H9 (cell line): Measurements from ENCODE around the gene STIMATE. TPM values are rescaled to one million over a fixed set of nuclear protein-coding genes. Genes with fewer than 3 reads are reported as not detected.
A peak's percentile ranks its signal among the peaks of the same experiment; 100 is the strongest.

Source experiments
- DNase-seq: peaks from one replicate; pipeline ENCODE4 v3.0.0-alpha.2; 2017
- H2AFZ ChIP-seq: one replicate; pipeline ENCODE4 v1.6.1; 2013; ENCODE audit warnings: mild to moderate bottlenecking, low read length, control low read depth, moderate library complexity
- H2AK5ac ChIP-seq: 2 replicates; pipeline ENCODE4 v1.6.1; 2013; ENCODE audit warnings: low read length, control low read depth, mixed read lengths; ENCODE audit not compliant: insufficient read length
- H2BK120ac ChIP-seq: one replicate; pipeline ENCODE4 v1.6.1; 2013; ENCODE audit warnings: low read depth, mild to moderate bottlenecking, low read length, control low read depth, inconsistent platforms; ENCODE audit not compliant: poor library complexity, severe bottlenecking
- H2BK12ac ChIP-seq: 2 replicates; pipeline ENCODE4 v1.6.1; 2013; ENCODE audit warnings: low read length, control low read depth, mixed read lengths, low read depth; ENCODE audit not compliant: insufficient read length
- H2BK15ac ChIP-seq: 2 replicates; pipeline ENCODE4 v1.6.1; 2013; ENCODE audit warnings: low read depth, low read length, control low read depth
- H2BK20ac ChIP-seq: one replicate; pipeline ENCODE4 v1.6.1; 2013; ENCODE audit warnings: low read depth, mild to moderate bottlenecking, low read length, control low read depth, inconsistent platforms; ENCODE audit not compliant: poor library complexity, severe bottlenecking
- H2BK5ac ChIP-seq: 2 replicates; pipeline ENCODE4 v1.6.1; 2013; ENCODE audit warnings: low read length, control low read depth, mixed read lengths; ENCODE audit not compliant: insufficient read length
- H3K14ac ChIP-seq: 2 replicates; pipeline ENCODE4 v1.6.1; 2013; ENCODE audit warnings: low read length, control low read depth; ENCODE audit not compliant: insufficient read depth
- H3K18ac ChIP-seq: 2 replicates; pipeline ENCODE4 v1.6.1; 2013; ENCODE audit warnings: low read depth, mild to moderate bottlenecking, mixed read lengths, low read length, control low read depth; ENCODE audit not compliant: insufficient read length
- H3K23ac ChIP-seq: 2 replicates; pipeline ENCODE4 v1.6.1; 2013; ENCODE audit warnings: low read length, control low read depth, mixed read lengths, low read depth; ENCODE audit not compliant: insufficient read length
- H3K23me2 ChIP-seq: 2 replicates; pipeline ENCODE4 v1.6.1; 2013; ENCODE audit warnings: low read depth, mild to moderate bottlenecking, mixed read lengths, low read length, control low read depth; ENCODE audit not compliant: insufficient read length, poor library complexity, severe bottlenecking
- H3K27ac ChIP-seq: 2 replicates; pipeline ENCODE4 v1.5.1; 2013; ENCODE audit warnings: low read length, control low read depth, mixed read lengths, low read depth; ENCODE audit not compliant: insufficient read length
- H3K27me3 ChIP-seq: 2 replicates; pipeline ENCODE4 v1.6.1; 2013; ENCODE audit warnings: low read length, control low read depth, inconsistent platforms; ENCODE audit not compliant: insufficient read depth
- H3K4ac ChIP-seq: 2 replicates; pipeline ENCODE4 v1.6.1; 2013; ENCODE audit warnings: low read depth, mild to moderate bottlenecking, control low read depth, inconsistent platforms, low read length, moderate library complexity
- H3K4me1 ChIP-seq: 2 replicates; pipeline ENCODE4 v1.6.1; 2013; ENCODE audit warnings: low read length, control low read depth, inconsistent platforms; ENCODE audit not compliant: insufficient read depth
- H3K4me2 ChIP-seq: 2 replicates; pipeline ENCODE4 v1.6.1; 2013; ENCODE audit warnings: low read length, control low read depth, mixed read lengths; ENCODE audit not compliant: insufficient read length, insufficient read depth
- H3K56ac ChIP-seq: 2 replicates; pipeline ENCODE4 v1.6.1; 2013; ENCODE audit warnings: low read depth, mild to moderate bottlenecking, mixed read lengths, low read length, control low read depth; ENCODE audit not compliant: insufficient read length
- H3K79me1 ChIP-seq: 2 replicates; pipeline ENCODE4 v1.6.1; 2013; ENCODE audit warnings: low read depth, mild to moderate bottlenecking, moderate library complexity, low read length, control low read depth, inconsistent platforms; ENCODE audit not compliant: insufficient read depth, poor library complexity, severe bottlenecking
- H3K79me2 ChIP-seq: 2 replicates; pipeline ENCODE4 v1.6.1; 2013; ENCODE audit warnings: low read length, control low read depth, inconsistent platforms; ENCODE audit not compliant: insufficient read depth
- H3K9ac ChIP-seq: 2 replicates; pipeline ENCODE4 v1.6.1; 2013; ENCODE audit warnings: low read length, control low read depth, mixed read lengths; ENCODE audit not compliant: insufficient read length; ENCODE audit errors: extremely low read depth
- H3K9me3 ChIP-seq: one replicate; pipeline ENCODE4 v1.6.1; 2013; ENCODE audit warnings: low read depth, low read length, inconsistent platforms; ENCODE audit not compliant: control insufficient read depth
- H3T11ph ChIP-seq: one replicate; pipeline ENCODE4 v1.6.1; 2013; ENCODE audit warnings: mild to moderate bottlenecking, low read length, control low read depth, inconsistent platforms
- H4K20me1 ChIP-seq: one replicate; pipeline ENCODE4 v1.6.1; 2013; ENCODE audit not compliant: control insufficient read depth, insufficient read length, insufficient read depth
- H4K5ac ChIP-seq: 2 replicates; pipeline ENCODE4 v1.6.1; 2013; ENCODE audit warnings: low read depth, mild to moderate bottlenecking, mixed read lengths, low read length, control low read depth; ENCODE audit not compliant: insufficient read length
- H4K8ac ChIP-seq: replicated peaks from 2 replicates; pipeline ENCODE4 v1.6.1; 2013; ENCODE audit warnings: low read length, control low read depth, mixed read lengths, low read depth; ENCODE audit not compliant: insufficient read length
- H4K91ac ChIP-seq: 2 replicates; pipeline ENCODE4 v1.6.1; 2013; ENCODE audit warnings: low read depth, mild to moderate bottlenecking, moderate library complexity, mixed read lengths, low read length, control low read depth; ENCODE audit not compliant: insufficient read length
- H3K27ac Mint-ChIP-seq, 3 experiments: 2 replicates in 2 of 3; 3 replicates in 1 of 3; pipeline ENCODE4 v1.8.0; 2020 to 2021; ENCODE audit warnings: mixed read lengths in 3 of 3, mild to moderate bottlenecking in 1 of 3, moderate library complexity in 1 of 3
- H3K27me3 Mint-ChIP-seq: 2 replicates; pipeline ENCODE4 v1.8.0; 2021; ENCODE audit warnings: low read depth, mild to moderate bottlenecking, moderate library complexity, mixed read lengths
- H3K36me3 Mint-ChIP-seq, 3 experiments: 2 replicates in 2 of 3; 3 replicates in 1 of 3; pipeline ENCODE4 v1.8.0; 2020 to 2021; ENCODE audit warnings: low read depth in 3 of 3, mixed read lengths in 3 of 3; ENCODE audit not compliant: insufficient read depth in 1 of 3
- H3K4me1 Mint-ChIP-seq, 2 experiments: 2 replicates each; pipeline ENCODE4 v1.8.0; 2020; ENCODE audit warnings: mixed read lengths in 2 of 2
- H3K4me3 Mint-ChIP-seq, 2 experiments: 2 replicates in 1 of 2; 3 replicates in 1 of 2; pipeline ENCODE4 v1.8.0; 2020 to 2021; ENCODE audit warnings: mild to moderate bottlenecking in 2 of 2, mixed read lengths in 2 of 2, moderate library complexity in 1 of 2
- H3K9me3 Mint-ChIP-seq, 2 experiments: 2 replicates in 1 of 2; 3 replicates in 1 of 2; pipeline ENCODE4 v1.8.0; 2020; ENCODE audit warnings: mild to moderate bottlenecking in 2 of 2, mixed read lengths in 2 of 2, moderate library complexity in 1 of 2
- CTCF ChIP-seq: fragments of 200-600 bp; sonication (generic); conservative IDR thresholded peaks from 3 replicates; pipeline ENCODE4 v1.8.0; 2021; ENCODE audit warnings: antibody characterized with exemption, mild to moderate bottlenecking
- WGBS: extraction: QIAGEN DNeasy Blood & Tissue Kit; methylation state at CpG from one replicate; pipeline ENCODE4 v1.1.7; 2013; ENCODE audit warnings: missing lambda C conversion rate, low lambda C conversion rate, mixed read lengths; ENCODE audit not compliant: insufficient read length; ENCODE audit errors: extremely low coverage; 5-methylcytosine and 5-hydroxymethylcytosine counted together
- long read RNA-seq: library from polyadenylated mRNA; unstranded; transcript quantifications from one replicate; pipeline ENCODE4 v2.0.0, GENCODE V29; 2020
- total RNA-seq: library from RNA; stranded (reverse); gene quantifications from 2 replicates; pipeline ENCODE4 v1.2.1, GENCODE V29; 2021

STIMATE gene
- total RNA-seq: 23.8 and 25.6 TPM in 2 replicates
- long read RNA-seq, full-length matches to known transcripts: 2 of 17 reads
- long read RNA-seq, partial matches to known transcripts: 1 of 17 reads
- long read RNA-seq, other reads (novel, unspliced or antisense): 14 of 17 reads

GRCh38 chr3:52897130-52898122, at the start of gene STIMATE:
Gene STIMATE, minus strand, starts transcription at chr3:52897548. Its CDS starts 98 bp downstream, at chr3:52897450.
- no peaks in the 10 kb centered on the region for H3K9me3 Mint-ChIP-seq
- no peak within 1 kb of the TSS for H3K23ac ChIP-seq
- H3K27ac ChIP-seq: no peak within 1 kb of the TSS
- H3K9ac ChIP-seq: peak within 1 kb of the TSS; percentile 46
- peak within 1 kb of the TSS; percentile 6 for H2AFZ ChIP-seq
- no peak within 1 kb of the TSS for H2BK20ac ChIP-seq
- no peak within 1 kb of the TSS for H2BK15ac ChIP-seq
- H3T11ph ChIP-seq: no peak within 1 kb of the TSS
- peak within 1 kb of the TSS; percentile 87 for H3K4me2 ChIP-seq
- H3K4ac ChIP-seq: no peak within 1 kb of the TSS
- H3K27me3 ChIP-seq: no peaks in the 10 kb centered on the region
- no peaks in the 10 kb centered on the region for H4K20me1 ChIP-seq
- H4K8ac ChIP-seq: no peak within 1 kb of the TSS
- DNase-seq: peak; percentile 92
- no peak within 1 kb of the TSS for H2BK120ac ChIP-seq
- no peak for TF ChIP-seq CTCF
- H3K4me1 ChIP-seq: no peaks in the 10 kb centered on the region; the same call in none of the 2 replicates
- no peak within 1 kb of the TSS for H3K14ac ChIP-seq
- H2BK5ac ChIP-seq: no peak within 1 kb of the TSS
- H3K56ac ChIP-seq: no peak within 1 kb of the TSS
- H3K27ac Mint-ChIP-seq: peak within 1 kb of the TSS; percentile 78 to 89 (median 88); a peak in 6 of 7 replicates
- H3K79me2 ChIP-seq: peaks cover 3% of the 10 kb centered on the region; the same call in 1 of the 2 replicates
- H4K91ac ChIP-seq: no peak within 1 kb of the TSS
- peaks cover 15 to 18% of the 10 kb centered on the region in 2 experiments for H3K4me1 Mint-ChIP-seq
- peaks cover 9% of the 10 kb centered on the region for H3K79me1 ChIP-seq
- H3K4me3 Mint-ChIP-seq: peak within 1 kb of the TSS; percentile 85 to 96
- peaks cover 4% of the 10 kb centered on the region; the same call in 1 of the 2 replicates for H3K27me3 Mint-ChIP-seq
- H2AK5ac ChIP-seq: no peak within 1 kb of the TSS
- no peak within 1 kb of the TSS for H3K18ac ChIP-seq
- no CpG with 5 or more reads among the region's 85 CpGs for WGBS
- no peak within 1 kb of the TSS for H2BK12ac ChIP-seq
- H3K36me3 Mint-ChIP-seq: peaks cover 0 to 11% (median 11%) of the 10 kb centered on the region in 3 experiments; a peak in 5 of 7 replicates
- no peaks in the 10 kb centered on the region for H3K9me3 ChIP-seq
- peaks cover 7% of the 10 kb centered on the region for H3K23me2 ChIP-seq
- H4K5ac ChIP-seq: no peak within 1 kb of the TSS
